Skeletal muscle tissue (tissue), 4 donors: Measurements from ENCODE around the gene PRM2. TPM values are rescaled to one million over a fixed set of nuclear protein-coding genes. Genes with fewer than 3 reads are reported as not detected.

ENCODE experiments used
- H3K27ac ChIP-seq: one replicate; pipeline ENCODE4 v1.7.0; 2013; ENCODE audit warnings: mild to moderate bottlenecking, low read depth, low read length, inconsistent platforms
- H3K27me3 ChIP-seq, 3 donors: one replicate each; pipeline ENCODE4 v1.7.0; 2013; ENCODE audit warnings: low read length in 3 of 3; ENCODE audit not compliant: control insufficient read depth in 3 of 3, insufficient read depth in 3 of 3
- H3K36me3 ChIP-seq, 3 donors: one replicate each; pipeline ENCODE4 v1.7.0; 2013; ENCODE audit warnings: low read length in 3 of 3; ENCODE audit not compliant: control insufficient read depth in 3 of 3, insufficient read depth in 3 of 3
- H3K4me1 ChIP-seq, 3 donors: one replicate each; pipeline ENCODE4 v1.7.0; 2013; ENCODE audit warnings: low read length in 3 of 3, mild to moderate bottlenecking in 3 of 3; ENCODE audit not compliant: control insufficient read depth in 3 of 3, insufficient read depth in 3 of 3
- H3K4me3 ChIP-seq, 3 donors: one replicate each; pipeline ENCODE4 v1.7.0; 2013; ENCODE audit warnings: low read length in 3 of 3
- H3K9ac ChIP-seq, 3 donors: one replicate each; pipeline ENCODE4 v1.7.0; 2013; ENCODE audit warnings: low read length in 3 of 3, mild to moderate bottlenecking in 3 of 3, moderate library complexity in 2 of 3, low read depth in 1 of 3
- H3K9me3 ChIP-seq, 3 donors: one replicate each; pipeline ENCODE4 v1.7.0; 2013; ENCODE audit warnings: low read length in 3 of 3; ENCODE audit not compliant: control insufficient read depth in 3 of 3
- total RNA-seq: library from RNA; depleted of rRNA; stranded (reverse); fragments of >200 nt; gene quantifications from one replicate; pipeline ENCODE4 v1.2.3, GENCODE V29; 2014
- donor health status: Osteomylitis.

Gene PRM2
- total RNA-seq, 1 donor from 2014 or later: not detected

DNA sequence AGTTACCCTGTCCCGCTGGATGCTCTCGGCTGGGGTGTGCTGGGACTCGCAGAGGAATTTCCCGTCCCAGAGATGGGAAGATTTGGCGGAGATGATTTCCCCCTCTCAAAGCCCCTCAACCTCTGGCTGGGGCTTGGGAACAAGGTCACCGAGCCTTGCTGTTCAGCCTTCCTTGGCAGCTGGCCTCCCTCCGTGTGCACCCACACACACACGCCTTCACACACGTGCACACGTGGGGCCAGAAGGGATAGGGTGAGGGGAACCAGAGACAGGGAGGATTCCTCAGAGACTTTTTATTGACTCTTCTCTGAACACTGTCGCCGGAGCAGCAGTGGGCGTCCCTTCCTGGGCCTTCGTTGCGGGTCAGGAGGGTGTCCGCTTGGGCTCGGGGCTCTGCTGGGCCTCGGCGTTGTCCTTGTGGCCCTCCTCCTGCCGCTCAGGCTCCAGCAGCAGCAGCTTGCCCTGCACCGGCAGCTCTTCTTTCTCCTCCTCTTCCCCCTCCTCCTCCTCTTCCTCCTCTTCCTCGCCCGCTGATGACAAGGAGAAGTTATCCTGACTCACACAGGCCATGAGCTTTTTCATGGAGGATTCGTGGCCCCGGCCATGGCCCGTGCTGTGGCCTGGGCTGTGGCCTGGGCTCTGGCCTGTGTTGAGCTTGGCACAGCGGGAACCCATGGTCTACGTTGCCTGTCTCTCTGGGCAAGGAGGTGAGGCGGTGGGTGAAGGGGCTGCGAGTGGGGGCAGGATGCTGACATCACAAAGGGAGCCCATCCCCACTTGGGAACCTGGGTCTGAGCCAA, 3.2 kb downstream of the PRM2 start, which contains the start of gene PRM3:
Gene PRM3, minus strand, starts transcription at position 709 of the 800 bp plus-strand sequence. Its CDS starts 34 bp downstream, at position 675.
- no peaks in the 10 kb centered on the region for H3K9me3 ChIP-seq
- no peak within 1 kb of the TSS for H3K27ac ChIP-seq
- H3K4me1 ChIP-seq: no peaks in the 10 kb centered on the region
- no peak within 1 kb of the TSS for H3K4me3 ChIP-seq
- no peaks in the 10 kb centered on the region for H3K36me3 ChIP-seq
- H3K9ac ChIP-seq: no peak within 1 kb of the TSS
- peaks cover 0 to 5% (median 0%) of the 10 kb centered on the region in 3 donors for H3K27me3 ChIP-seq

DNA sequence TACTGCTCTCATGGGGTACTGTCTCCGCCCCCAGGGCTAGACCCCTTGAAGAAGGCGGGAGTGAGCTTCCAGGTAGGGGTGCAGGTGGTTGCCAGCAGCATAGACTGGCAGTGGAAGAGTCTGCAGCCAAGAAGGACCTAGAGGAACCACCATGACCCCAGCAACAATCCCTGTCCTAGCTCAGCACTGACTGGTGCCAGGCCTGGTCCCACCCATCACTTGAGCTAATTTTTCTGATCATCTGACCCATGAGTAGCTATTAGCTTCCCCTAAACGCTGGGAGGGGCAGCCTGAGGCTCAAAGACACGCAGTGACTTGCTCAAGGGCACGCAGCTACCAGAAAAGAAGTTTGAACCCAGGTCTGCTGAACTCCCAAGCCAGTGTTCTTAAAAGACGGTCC, 3.8 kb downstream of the PRM2 start:
- no peaks in the 10 kb centered on the region for H3K4me1 ChIP-seq
- H3K36me3 ChIP-seq: no peaks in the 10 kb centered on the region
- H3K9ac ChIP-seq: no peak overlapping the region
- peaks cover 0 to 5% (median 0%) of the 10 kb centered on the region in 3 donors for H3K27me3 ChIP-seq
- H3K27ac ChIP-seq: no peak overlapping the region
- no peak overlapping the region for H3K4me3 ChIP-seq
- H3K9me3 ChIP-seq: no peaks in the 10 kb centered on the region

DNA sequence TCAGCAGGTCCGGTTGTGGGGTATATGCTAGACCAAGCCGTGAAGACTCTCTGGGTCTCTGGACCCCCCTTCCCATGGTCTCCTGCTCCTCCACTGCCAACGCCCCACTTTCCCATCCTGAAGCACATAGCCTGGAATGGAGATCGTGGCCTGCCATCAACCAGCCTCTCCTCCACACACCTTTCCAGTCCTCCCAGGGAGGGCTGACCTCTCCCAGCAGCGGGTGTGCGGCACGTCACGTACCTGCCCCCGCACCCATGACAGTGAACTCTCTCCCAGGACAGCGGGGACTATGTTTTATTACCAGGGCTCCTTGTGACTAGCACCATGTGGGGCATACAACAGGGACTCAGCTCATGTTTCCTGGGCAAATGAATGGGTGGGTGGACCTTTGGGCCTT, 4.7 kb downstream of the PRM2 start:
- no peak overlapping the region for H3K9ac ChIP-seq
- H3K27ac ChIP-seq: no peak overlapping the region
- H3K9me3 ChIP-seq: no peaks in the 10 kb centered on the region
- H3K27me3 ChIP-seq: peaks cover 0 to 3% (median 0%) of the 10 kb centered on the region in 3 donors
- no peaks in the 10 kb centered on the region for H3K36me3 ChIP-seq
- no peaks in the 10 kb centered on the region for H3K4me1 ChIP-seq
- H3K4me3 ChIP-seq: no peak overlapping the region

GRCh38 chr16:11270602-11271162, 5.6 kb downstream of the PRM2 start:
- no peak overlapping the region for H3K4me3 ChIP-seq
- H3K9me3 ChIP-seq: no peaks in the 10 kb centered on the region
- no peaks in the 10 kb centered on the region for H3K27me3 ChIP-seq

GRCh38 chr16:11268921-11269375, 7.3 kb downstream of the PRM2 start, which contains the start of gene TNP2:
TNP2 (minus strand) TSS chr16:11269325; CDS start chr16:11269262, 63 bp downstream.
- H3K9me3 ChIP-seq: no peaks in the 10 kb centered on the region

More at GRCh38 chr16:11270602-11271162, 5.6 kb downstream of the PRM2 start:
- H3K9ac ChIP-seq: no peak overlapping the region
- no peaks in the 10 kb centered on the region for H3K36me3 ChIP-seq
- no peak overlapping the region for H3K27ac ChIP-seq
- no peaks in the 10 kb centered on the region for H3K4me1 ChIP-seq

GRCh38 chr16:11265124-11265523, 11.2 kb downstream of the PRM2 start:
- Histone ChIP-seq H3K27ac (no peak overlapping the region), H3K36me3 (no peaks in the 10 kb centered on the region), H3K27me3 (no peaks in the 10 kb centered on the region), H3K9me3 (no peaks in the 10 kb centered on the region), H3K4me1 (no peaks in the 10 kb centered on the region), H3K4me3 (no peak overlapping the region), H3K9ac (no peak overlapping the region)

More at GRCh38 chr16:11268921-11269375, 7.3 kb downstream of the PRM2 start, which contains the start of gene TNP2:
- H3K27ac ChIP-seq: no peak within 1 kb of the TSS
- no peaks in the 10 kb centered on the region for H3K27me3 ChIP-seq
- no peak within 1 kb of the TSS for H3K4me3 ChIP-seq
- no peaks in the 10 kb centered on the region for H3K4me1 ChIP-seq
- no peaks in the 10 kb centered on the region for H3K36me3 ChIP-seq
- no peak within 1 kb of the TSS for H3K9ac ChIP-seq

GRCh38 chr16:11264155-11264832, 12.0 kb downstream of the PRM2 start:
- Histone ChIP-seq H3K36me3 (no peaks in the 10 kb centered on the region), H3K27ac (no peak overlapping the region), H3K9ac (no peak overlapping the region)

DNA sequence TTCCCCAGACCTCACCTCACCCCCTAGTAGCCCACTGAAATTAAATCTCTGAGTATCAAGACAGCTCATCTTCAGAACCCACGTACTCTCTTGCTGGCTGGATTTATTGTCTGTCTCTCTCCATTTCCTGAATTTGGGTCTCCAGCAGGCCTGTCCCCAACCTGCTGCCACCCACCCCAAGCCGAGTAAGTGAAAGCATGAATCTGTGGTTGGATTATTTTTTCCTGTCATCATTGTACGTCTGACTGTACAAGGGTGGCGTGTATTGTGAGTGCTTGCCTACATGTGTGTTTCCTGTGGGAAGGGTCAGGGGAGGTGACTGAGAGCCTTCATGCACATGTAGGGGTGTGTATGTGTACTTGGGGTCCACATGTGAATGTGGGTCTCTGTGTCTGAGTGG, 12.5 kb downstream of the PRM2 start:
- Histone ChIP-seq H3K4me1 (peaks cover 5 to 8% (median 7%) of the 10 kb centered on the region in 3 donors), H3K27me3 (no peaks in the 10 kb centered on the region), H3K4me3 (no peak overlapping the region), H3K27ac (no peak overlapping the region), H3K9ac (no peak overlapping the region), H3K9me3 (no peaks in the 10 kb centered on the region), H3K36me3 (no peaks in the 10 kb centered on the region)

More at GRCh38 chr16:11264155-11264832, 12.0 kb downstream of the PRM2 start:
- no peaks in the 10 kb centered on the region for H3K9me3 ChIP-seq
- H3K4me3 ChIP-seq: no peak overlapping the region
- H3K27me3 ChIP-seq: no peaks in the 10 kb centered on the region
- peaks cover under 1 to 2% (median 1%) of the 10 kb centered on the region in 3 donors for H3K4me1 ChIP-seq

GRCh38 chr16:11262915-11263314, 13.4 kb downstream of the PRM2 start:
- Histone ChIP-seq H3K9me3 (no peaks in the 10 kb centered on the region), H3K36me3 (no peaks in the 10 kb centered on the region), H3K4me3 (no peak overlapping the region), H3K27me3 (no peaks in the 10 kb centered on the region), H3K4me1 (peaks cover 7 to 14% (median 10%) of the 10 kb centered on the region in 3 donors), H3K9ac (no peak overlapping the region), H3K27ac (no peak overlapping the region)
